Hematopoietic multipotent progenitor cell treated with erythropoietin and hydrocortisone succinate and interleukin-3 and kit ligand, for 6 days (in vitro differentiated cells): Measurements from ENCODE around the gene KNL1.
"Not testable (repeated sequence)": the region's sequence is repeated elsewhere in the genome, so short reads cannot be mapped to it uniquely, and the experiment has no call there.

Source experiments
- DNase-seq: peaks from one replicate; pipeline ENCODE4 v3.0.0-alpha.2; 2015

Gene KNL1

DNA sequence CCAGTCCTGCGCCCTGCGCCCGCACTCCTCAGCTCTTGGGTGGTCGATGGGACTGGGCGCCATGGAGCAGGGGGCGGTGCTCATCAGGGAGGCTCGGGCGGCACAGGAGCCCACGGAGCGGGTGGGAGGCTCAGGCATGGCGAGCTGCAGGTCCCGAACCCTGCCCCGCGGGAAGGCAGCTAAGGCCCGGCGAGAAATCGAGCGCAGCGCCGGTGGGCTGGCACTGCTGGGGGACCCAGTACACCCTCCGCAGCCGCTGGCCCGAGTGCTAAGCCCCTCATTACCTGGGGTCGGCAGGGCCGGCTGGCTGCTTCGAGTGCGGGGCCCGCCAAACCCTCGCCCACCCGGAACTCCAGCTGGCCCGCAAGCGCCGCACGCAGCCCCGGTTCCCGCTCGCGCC lies 82.9 kb downstream of the KNL1 start:
- DNase-seq, result not testable (repeated sequence)

- no peak for DNase-seq
These were observed 86.1 kb downstream of the KNL1 start for GRCh38 chr15:40680151-40680550.

- not testable (repeated sequence) for DNase-seq
These were observed 86.9 kb downstream of the KNL1 start for GRCh38 chr15:40680959-40681358.

DNA sequence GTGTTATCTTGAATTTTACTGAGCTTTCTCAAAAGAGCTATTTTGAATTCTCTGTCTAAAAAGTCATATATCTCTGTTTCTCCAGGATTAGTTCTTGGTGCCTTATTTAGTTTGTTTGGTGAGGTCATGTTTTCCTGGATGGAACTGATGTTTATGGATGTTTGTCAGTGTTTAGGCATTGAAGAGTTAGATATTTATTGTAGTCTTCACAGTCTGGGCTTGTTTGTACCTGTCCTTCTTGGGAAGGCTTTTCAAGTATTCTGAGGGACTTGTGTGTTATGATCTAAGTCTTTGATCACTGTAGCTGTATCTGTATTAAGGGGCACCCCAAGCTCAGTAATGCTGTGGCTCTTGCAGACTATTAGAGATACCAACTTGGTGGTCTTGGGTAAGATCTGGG lies 90.3 kb downstream of the KNL1 start:
- no peak for DNase-seq

DNA sequence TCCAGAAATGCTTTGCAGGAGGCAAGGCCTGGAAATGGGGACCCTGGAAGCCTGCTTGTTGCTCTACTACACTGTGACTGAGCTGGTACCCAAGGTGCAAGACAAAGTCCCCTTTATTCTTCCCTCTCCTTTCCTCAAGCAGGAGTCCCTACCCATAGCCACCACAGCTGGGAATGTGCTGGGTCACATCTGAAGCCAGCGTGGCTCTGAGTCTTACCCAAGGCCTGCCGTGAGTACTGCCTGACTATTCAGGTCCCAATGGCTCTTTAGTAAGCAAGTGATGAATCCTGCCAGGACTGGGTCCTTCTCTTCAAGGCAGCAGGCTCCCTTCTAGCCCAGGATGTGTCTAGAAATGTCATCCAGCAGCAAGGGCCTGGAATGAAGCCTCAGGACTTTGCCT lies 91.3 kb downstream of the KNL1 start:
- no peak for DNase-seq

DNA sequence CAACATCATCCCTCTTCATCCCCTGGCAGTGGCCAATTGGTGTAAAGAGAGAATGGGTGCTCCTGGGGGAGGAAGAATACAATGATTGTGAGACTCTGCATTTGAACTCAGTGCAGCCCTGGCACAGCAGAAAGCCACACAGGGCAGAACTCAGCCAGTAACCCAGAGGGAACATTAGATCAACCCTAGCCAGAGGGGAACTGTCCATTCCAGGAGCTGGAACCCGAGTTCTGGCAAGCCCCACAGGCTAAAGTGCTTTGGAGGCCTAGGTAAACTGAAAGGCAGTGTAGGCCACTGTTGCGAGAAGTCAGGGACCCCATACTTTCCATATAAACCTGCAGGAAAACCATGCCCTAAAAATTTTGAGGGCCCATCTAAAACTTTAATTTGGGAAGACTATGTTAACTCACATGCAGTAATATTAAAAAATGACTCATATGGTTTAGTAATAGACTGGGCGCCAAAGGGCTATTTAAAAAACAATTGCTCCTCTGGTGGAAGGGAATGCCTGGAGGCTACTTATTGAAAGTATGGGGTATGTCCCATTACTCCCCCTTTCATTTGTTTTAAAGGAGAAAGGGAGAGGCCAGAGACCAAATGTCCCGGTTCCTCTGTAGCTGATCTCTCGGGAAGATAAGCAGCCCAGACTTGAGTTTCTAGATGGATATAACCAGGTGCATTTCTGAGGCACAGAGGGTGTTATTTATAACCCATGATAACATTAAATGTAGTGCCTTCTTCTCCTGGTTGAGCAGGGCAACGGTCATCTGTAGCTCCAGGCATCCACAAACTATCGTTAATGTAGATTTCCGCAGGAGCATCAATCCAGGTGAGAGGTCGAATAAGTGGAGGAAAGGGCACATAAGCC lies 95.1 kb downstream of the KNL1 start:
- no peak for DNase-seq

GRCh38 chr15:40691737-40692136 lies 97.7 kb downstream of the KNL1 start:
- DNase-seq, result no peak

GRCh38 chr15:40693904-40694687 lies 100.0 kb downstream of the KNL1 start:
- DNase-seq, result peak; percentile 11

DNA sequence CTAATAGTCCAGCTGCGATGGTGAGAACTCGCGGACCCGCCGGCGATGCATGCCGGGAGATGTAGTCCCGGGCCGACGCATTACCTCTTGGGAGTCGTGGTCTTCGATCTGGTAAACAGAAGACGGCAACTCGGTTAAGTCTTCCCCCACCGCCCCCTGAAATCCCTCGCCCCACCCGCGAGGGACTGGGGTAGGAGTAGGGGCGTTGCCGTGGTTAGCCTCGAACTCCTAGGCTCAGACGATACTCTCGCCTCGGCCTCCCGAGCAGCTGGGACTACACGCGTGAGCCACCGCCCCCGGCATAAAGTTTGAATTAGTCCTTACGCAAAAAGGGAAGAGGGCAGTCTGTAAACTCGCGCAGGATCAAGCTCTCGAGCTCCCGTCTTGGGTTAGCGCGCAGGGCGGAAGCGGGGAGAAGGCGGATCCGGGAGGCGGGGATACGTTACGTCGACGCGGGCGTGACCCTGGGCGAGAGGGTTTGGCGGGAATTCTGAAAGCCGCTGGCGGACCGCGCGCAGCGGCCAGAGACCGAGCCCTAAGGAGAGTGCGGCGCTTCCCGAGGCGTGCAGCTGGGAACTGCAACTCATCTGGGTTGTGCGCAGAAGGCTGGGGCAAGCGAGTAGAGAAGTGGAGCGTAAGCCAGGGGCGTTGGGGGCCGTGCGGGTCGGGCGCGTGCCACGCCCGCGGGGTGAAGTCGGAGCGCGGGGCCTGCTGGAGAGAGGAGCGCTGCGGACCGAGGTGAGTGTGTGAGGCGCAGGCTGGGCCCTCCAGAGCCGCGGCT lies 100.8 kb downstream of the KNL1 start, which contains the start of gene RAD51:
TSS of gene RAD51 (plus strand) at position 487 of the 781 bp plus-strand sequence. CDS start 3,585 bp downstream, outside the sequence.
- DNase-seq, result peak; percentile 97

GRCh38 chr15:40695469-40695890 lies 101.4 kb downstream of the KNL1 start:
- DNase-seq, result peak; percentile 49

DNA sequence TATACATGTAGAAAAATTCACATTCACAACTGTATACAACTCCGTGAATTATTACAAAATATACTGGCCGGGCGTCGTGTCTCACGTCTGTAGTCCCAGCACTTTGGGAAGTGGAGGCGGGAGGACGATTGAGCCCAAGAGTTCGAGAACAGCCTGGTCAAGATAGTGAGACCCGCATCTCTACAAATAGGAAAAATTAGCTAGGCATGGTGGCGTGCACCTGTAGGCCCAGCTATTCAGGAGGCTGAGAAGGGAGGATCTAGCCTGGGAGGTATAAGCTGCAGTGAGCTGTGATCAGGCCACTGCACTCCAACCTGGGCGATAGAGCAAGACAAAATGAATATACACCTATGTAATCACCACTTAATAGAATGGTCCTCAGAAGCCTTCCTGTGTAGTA lies 102.2 kb downstream of the KNL1 start:
- DNase-seq, result no peak

DNA sequence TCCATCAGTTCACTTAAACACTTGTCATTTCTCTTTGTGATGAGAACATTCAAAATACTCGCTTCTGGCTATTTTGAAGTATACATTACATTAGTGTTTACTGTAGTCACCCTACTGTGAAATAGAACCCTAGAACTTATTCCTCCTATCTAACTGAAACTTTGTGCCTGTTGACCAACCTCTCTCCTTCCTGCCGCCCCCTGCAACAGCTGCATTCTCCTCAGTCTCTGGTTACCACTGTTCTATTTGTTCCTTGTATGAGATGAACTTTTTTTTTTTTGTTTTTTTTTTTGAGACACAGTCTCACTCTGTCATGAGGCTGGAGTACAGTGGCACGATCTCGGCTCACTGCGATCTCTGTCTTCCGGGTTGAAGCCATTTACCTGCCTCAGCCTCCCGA lies 103.9 kb downstream of the KNL1 start:
- no peak for DNase-seq

GRCh38 chr15:40702077-40702476 lies 108.0 kb downstream of the KNL1 start:
- peak; percentile 58 for DNase-seq

GRCh38 chr15:40706121-40706520 lies 112.1 kb downstream of the KNL1 start:
- DNase-seq, result no peak
